ENCODE data around the gene CD53.
"Not testable (repeated sequence)": the region's sequence is repeated elsewhere in the genome, so short reads cannot be mapped to it uniquely, and the experiment has no call there.

Gene CD53, protein sequence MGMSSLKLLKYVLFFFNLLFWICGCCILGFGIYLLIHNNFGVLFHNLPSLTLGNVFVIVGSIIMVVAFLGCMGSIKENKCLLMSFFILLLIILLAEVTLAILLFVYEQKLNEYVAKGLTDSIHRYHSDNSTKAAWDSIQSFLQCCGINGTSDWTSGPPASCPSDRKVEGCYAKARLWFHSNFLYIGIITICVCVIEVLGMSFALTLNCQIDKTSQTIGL

DNA sequence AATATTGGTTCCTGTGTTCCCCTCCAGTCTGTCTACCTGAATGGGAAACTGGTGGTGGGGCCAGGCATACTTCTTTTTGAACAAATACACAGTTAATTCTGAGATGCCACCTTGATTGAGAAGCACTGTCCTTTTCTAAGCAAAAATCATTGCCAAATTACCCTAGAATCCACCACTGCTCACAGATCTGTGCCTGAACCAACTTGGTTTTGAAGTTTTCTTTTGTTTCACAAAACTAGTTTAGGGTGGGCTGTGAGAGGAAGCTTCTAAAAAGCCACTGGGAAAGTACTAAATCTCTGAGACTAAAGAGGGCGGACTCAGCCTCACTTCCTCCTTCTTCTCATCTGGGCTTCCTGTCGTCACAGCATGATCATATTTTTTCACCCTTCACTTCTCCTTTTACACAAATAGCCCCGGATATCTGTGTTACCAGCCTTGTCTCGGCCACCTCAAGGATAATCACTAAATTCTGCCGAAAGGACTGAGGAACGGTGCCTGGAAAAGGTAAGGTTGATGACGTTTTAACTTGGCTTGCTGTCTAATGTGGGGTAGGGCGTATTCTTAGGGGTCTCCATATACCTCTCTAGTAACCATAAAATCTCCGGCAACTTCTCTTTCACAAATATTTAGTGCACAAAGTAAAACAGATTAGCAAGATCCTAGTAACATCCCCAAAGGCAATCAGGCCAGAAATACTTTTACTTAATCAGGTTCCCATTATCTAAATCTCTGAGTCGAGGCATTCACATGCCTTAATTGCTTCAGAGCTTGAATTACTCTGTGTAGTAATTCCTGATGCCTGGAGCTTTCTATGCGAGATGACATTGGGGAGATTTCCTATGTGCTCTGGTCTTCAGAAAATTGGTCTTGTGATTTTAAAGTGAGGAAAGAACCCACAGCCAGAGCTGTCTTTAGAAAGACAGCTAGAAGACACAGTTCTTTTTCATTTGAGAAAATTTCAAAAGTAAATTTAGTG, at the start of gene CD53:
CD53 (plus strand) TSS at position 404 of the 976 bp plus-strand sequence. CDS start 18,261 bp downstream, outside the sequence.
- TF ChIP-seq, protein P1, sequence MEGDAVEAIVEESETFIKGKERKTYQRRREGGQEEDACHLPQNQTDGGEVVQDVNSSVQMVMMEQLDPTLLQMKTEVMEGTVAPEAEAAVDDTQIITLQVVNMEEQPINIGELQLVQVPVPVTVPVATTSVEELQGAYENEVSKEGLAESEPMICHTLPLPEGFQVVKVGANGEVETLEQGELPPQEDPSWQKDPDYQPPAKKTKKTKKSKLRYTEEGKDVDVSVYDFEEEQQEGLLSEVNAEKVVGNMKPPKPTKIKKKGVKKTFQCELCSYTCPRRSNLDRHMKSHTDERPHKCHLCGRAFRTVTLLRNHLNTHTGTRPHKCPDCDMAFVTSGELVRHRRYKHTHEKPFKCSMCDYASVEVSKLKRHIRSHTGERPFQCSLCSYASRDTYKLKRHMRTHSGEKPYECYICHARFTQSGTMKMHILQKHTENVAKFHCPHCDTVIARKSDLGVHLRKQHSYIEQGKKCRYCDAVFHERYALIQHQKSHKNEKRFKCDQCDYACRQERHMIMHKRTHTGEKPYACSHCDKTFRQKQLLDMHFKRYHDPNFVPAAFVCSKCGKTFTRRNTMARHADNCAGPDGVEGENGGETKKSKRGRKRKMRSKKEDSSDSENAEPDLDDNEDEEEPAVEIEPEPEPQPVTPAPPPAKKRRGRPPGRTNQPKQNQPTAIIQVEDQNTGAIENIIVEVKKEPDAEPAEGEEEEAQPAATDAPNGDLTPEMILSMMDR (IDR thresholded peaks at IDR 0.05; ENCODE audit: control insufficient read depth, insufficient read depth, low read depth, low read length, missing control alignments): no peak
- no peak for DNase-seq (ENCODE audit: low read depth)
- no peak within 1 kb of the TSS for H3K4me3 ChIP-seq (ENCODE audit: control insufficient read depth, low read depth, low read length)

DNA sequence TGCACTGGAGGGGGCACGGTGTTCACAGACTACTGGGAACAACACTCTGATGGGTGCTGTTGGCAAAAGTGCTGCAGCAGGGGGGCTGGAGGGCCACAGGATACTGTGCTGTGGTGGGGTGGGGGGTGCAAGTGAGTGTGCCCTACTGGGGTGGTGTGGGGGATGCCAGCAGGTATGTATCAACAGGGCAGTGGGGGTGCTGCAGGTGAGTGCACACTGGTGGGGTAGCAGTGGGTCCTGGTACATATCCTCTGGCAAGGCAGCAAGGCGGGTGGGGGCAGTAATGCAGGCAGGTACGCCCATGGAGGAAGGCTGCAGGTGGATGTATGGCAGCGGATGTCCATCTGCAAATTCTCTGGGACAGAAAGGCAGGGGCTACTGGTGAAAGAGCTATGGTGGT, 48.8 kb upstream of the CD53 start:
- no peak overlapping the region for H3K4me3 ChIP-seq (ENCODE audit: control insufficient read depth, low read depth, low read length)
- TF ChIP-seq, protein P1 (IDR thresholded peaks at IDR 0.05; ENCODE audit: control insufficient read depth, insufficient read depth, low read depth, low read length, missing control alignments): no peak
- no peak for DNase-seq (ENCODE audit: low read depth)

DNA sequence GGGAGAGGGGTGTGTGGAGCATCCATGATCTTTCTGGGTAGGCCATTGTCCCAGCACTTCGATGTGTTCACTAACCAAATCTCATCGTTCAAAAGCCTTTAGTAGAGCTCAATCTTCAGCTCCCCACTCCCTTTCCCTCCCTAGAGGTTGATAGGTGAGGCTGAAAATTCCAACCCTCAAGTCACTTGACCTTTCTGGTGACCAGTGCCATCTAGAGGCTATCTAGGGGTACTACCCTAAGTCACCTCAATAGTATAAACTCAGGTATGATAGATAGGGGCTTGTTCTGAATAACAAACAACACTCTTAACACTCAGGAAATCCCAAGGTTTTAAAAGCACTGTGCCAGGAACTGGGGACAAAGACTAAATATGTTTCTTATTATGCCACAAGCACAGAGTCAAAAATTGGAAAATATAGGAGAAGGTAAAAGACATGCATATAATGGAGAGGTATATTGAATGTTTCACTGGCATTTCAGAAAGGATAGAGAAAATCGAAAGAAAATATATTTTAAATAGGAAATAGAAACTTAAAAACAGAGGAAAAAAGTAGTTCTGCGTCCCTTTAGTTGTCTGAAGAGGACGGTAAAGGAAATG, 42.9 kb upstream of the CD53 start:
- H3K4me3 ChIP-seq (ENCODE audit: control insufficient read depth, low read depth, low read length): no peak overlapping the region
- no peak for DNase-seq (ENCODE audit: low read depth)
- TF ChIP-seq, protein P1 (IDR thresholded peaks at IDR 0.05; ENCODE audit: control insufficient read depth, insufficient read depth, low read depth, low read length, missing control alignments): peak; percentile 74

DNA sequence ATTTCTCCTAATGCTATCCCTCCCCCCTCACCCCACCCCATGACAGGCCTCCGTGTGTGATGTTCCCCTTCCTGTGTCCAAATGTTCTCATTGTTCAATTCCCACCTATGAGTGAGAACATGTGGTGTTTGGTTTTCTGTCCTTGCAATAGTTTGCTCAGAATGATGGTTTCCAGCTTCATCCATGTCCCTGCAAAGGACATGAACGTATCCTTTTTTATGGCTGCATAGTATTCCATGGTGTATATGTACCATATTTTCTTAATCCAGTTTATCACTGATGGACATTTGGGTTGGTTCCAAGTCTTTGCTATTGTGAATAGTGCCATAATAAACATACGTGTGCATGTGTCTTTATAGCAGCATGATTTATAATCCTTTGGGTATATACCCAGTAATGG, 39.2 kb upstream of the CD53 start:
- not testable (repeated sequence) for DNase-seq (ENCODE audit: low read depth); H3K4me3 ChIP-seq (ENCODE audit: control insufficient read depth, low read depth, low read length)

DNA sequence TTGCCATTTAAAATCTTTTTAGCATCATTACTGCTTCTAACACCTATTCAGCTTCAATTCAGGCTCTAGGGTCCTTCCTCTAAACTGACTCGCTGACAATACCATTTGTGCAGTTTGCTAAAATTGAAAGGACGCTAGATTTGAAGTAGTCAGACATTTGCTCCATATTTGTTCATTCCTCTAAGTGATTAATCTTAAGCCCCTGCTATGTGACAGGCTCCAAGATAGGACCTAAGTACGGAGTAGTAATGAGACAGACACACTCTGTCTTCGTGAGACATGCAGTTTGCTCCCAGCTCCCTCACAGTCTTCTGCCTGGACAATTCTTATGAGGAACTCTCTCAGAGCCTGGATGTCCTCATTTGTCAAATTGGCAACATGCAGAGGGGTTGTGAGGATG, 26.1 kb upstream of the CD53 start:
- DNase-seq (ENCODE audit: low read depth): no peak

DNA sequence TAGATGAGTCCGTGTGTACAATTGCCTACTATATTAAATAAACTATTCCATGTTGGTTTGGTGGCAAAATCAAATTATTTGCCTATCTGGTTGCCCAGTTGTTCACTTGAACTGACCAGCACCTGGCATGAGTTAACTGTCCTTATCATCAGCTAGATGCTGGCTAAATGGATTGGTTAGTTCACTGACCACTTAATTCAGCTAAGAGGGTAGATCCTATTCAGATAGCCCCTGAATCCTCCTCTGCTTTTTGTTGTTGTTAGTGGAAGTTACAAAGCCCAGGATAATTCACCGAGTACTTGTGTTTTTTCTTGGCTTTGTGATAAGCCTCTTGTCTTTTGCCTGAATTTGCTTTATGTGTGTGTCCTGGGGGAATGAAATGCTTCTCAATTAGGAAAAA, 22.8 kb upstream of the CD53 start:
- no peak for DNase-seq (ENCODE audit: low read depth)
- TF ChIP-seq, protein P1 (IDR thresholded peaks at IDR 0.05; ENCODE audit: control insufficient read depth, insufficient read depth, low read depth, low read length, missing control alignments): no peak

More for the DNA sequence above, 26.1 kb upstream of the CD53 start:
- TF ChIP-seq, protein P1 (IDR thresholded peaks at IDR 0.05; ENCODE audit: control insufficient read depth, insufficient read depth, low read depth, low read length, missing control alignments): no peak
- H3K4me3 ChIP-seq (ENCODE audit: control insufficient read depth, low read depth, low read length): no peak overlapping the region

More for the DNA sequence above, 22.8 kb upstream of the CD53 start:
- no peak overlapping the region for H3K4me3 ChIP-seq (ENCODE audit: control insufficient read depth, low read depth, low read length)

Data from AG09309 (cell line).